ENCODE measurements around the gene LGALS3BP. TPM values are rescaled to one million over a fixed set of nuclear protein-coding genes. Genes with fewer than 3 reads are reported as not detected.

LGALS3BP gene
- total and polyA plus RNA-seq, 2 experiments from 2014 or later, result 15.1 to 36.5 TPM

- TF ChIP-seq, protein P1, sequence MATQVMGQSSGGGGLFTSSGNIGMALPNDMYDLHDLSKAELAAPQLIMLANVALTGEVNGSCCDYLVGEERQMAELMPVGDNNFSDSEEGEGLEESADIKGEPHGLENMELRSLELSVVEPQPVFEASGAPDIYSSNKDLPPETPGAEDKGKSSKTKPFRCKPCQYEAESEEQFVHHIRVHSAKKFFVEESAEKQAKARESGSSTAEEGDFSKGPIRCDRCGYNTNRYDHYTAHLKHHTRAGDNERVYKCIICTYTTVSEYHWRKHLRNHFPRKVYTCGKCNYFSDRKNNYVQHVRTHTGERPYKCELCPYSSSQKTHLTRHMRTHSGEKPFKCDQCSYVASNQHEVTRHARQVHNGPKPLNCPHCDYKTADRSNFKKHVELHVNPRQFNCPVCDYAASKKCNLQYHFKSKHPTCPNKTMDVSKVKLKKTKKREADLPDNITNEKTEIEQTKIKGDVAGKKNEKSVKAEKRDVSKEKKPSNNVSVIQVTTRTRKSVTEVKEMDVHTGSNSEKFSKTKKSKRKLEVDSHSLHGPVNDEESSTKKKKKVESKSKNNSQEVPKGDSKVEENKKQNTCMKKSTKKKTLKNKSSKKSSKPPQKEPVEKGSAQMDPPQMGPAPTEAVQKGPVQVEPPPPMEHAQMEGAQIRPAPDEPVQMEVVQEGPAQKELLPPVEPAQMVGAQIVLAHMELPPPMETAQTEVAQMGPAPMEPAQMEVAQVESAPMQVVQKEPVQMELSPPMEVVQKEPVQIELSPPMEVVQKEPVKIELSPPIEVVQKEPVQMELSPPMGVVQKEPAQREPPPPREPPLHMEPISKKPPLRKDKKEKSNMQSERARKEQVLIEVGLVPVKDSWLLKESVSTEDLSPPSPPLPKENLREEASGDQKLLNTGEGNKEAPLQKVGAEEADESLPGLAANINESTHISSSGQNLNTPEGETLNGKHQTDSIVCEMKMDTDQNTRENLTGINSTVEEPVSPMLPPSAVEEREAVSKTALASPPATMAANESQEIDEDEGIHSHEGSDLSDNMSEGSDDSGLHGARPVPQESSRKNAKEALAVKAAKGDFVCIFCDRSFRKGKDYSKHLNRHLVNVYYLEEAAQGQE (IDR thresholded peaks at IDR 0.05; ENCODE audit: unreplicated experiment), result no peak
- TF ChIP-seq EZH2 (IDR thresholded peaks at IDR 0.05; ENCODE audit: low read depth, unreplicated experiment) (no peak), ZNF114 (CRISPR knock-in tag; IDR thresholded peaks at IDR 0.05) (no peak), STAT1 (IDR thresholded peaks at IDR 0.05; ENCODE audit: unreplicated experiment) (no peak)
Measured at GRCh38 chr17:78991906-78992532, 12.3 kb upstream of the LGALS3BP start (continued).

DNA sequence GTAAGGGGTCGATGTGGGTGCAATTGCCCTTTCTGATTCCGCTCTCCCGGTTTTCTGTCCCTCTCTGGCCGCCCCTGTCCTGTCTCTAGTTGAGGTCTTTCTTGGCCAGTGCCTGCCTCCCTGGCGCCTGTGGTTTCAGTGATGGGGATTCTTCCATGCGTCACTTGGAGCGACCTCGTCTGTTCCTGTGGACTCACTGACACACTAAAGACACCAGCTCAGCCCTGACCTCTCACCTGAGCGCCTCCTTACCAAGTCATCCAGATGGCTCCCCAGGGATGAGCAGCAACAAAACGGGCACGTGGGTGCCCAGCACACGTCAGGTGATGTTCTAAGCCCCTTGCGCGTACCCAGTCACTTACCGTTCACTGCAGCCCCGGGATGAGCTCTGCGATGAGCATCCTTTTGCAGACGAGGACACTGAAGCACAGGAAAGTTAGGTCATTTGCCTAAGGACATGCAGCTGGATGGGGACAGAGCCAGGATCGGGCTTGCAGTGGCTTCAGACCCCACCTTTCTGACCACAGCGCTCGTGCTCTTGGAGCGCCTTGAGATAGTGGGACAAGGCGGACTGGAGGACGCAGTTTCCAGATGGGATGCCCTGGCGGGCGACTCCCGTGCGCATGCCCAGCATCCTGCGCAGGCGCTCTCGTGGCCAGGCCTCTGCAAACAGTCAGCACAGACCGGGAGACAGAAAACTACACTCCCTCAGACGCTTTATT is 11.5 kb upstream of the LGALS3BP start:
- Mint-ChIP-seq H3K4me3 (no peak overlapping the region), H3K27ac (no peak overlapping the region), H3K36me3 (ENCODE audit: low read depth) (peaks cover 28% of the 10 kb centered on the region), H3K9me3 (no peaks in the 10 kb centered on the region), H3K27me3 (ENCODE audit: insufficient read depth, low read depth, poor library complexity) (peaks cover 17% of the 10 kb centered on the region), H3K4me1 (peaks cover 9% of the 10 kb centered on the region; the same call in 2 of the 3 replicates)
- Histone ChIP-seq H3F3A (replicated peaks; ENCODE audit: low read depth) (no peaks in the 10 kb centered on the region), H3K36me3 (ENCODE audit: insufficient read depth) (0 out of 2 replicates have a peak, but pooled peaks cover 3% of the 10 kb centered on the region), H3K4me2 (no peak overlapping the region), H3K9me2 (ENCODE audit: insufficient read depth) (no peaks in the 10 kb centered on the region), H3K4me3 (no peak overlapping the region), H3K27ac (ENCODE audit: low read depth) (no peak overlapping the region), H4K20me1 (replicated peaks; ENCODE audit: insufficient read depth) (peaks cover 3% of the 10 kb centered on the region; the same call in 1 of the 2 replicates), H3K79me2 (replicated peaks; ENCODE audit: insufficient read depth) (no peaks in the 10 kb centered on the region), H3K27me3 (ENCODE audit: insufficient read depth) (no peaks in the 10 kb centered on the region), H3K4me1 (ENCODE audit: insufficient read depth) (peaks cover 7% of the 10 kb centered on the region), H2AFZ (no peak overlapping the region)
- DNase-seq (ENCODE audit: low spot score) (no peak), ATAC-seq (no peak)
- TF ChIP-seq, protein P1 (IDR thresholded peaks at IDR 0.05; ENCODE audit: unreplicated experiment), result no peak
- TF ChIP-seq CREB1 (CRISPR knock-in tag; IDR thresholded peaks at IDR 0.05; ENCODE audit: low read depth) (no peak), NANOG (IDR thresholded peaks at IDR 0.05; ENCODE audit: borderline replicate concordance) (no peak), STAT1 (IDR thresholded peaks at IDR 0.05; ENCODE audit: unreplicated experiment) (no peak), CTCF (conservative IDR thresholded peaks at IDR 0.05; ENCODE audit: low read depth in 2 of 2) (no peak)

All from GM23338 (cell line).